ENCODE data around the gene TRAF3IP1. TPM values are rescaled to one million over a fixed set of nuclear protein-coding genes. Genes with fewer than 3 reads are reported as not detected.
"Not testable (repeated sequence)": the region's sequence is repeated elsewhere in the genome, so short reads cannot be mapped to it uniquely, and the experiment has no call there.

The TRAF3IP1 gene
- total RNA-seq, 2 experiments from 2014 or later = 5.1 to 6.9 TPM

DNA sequence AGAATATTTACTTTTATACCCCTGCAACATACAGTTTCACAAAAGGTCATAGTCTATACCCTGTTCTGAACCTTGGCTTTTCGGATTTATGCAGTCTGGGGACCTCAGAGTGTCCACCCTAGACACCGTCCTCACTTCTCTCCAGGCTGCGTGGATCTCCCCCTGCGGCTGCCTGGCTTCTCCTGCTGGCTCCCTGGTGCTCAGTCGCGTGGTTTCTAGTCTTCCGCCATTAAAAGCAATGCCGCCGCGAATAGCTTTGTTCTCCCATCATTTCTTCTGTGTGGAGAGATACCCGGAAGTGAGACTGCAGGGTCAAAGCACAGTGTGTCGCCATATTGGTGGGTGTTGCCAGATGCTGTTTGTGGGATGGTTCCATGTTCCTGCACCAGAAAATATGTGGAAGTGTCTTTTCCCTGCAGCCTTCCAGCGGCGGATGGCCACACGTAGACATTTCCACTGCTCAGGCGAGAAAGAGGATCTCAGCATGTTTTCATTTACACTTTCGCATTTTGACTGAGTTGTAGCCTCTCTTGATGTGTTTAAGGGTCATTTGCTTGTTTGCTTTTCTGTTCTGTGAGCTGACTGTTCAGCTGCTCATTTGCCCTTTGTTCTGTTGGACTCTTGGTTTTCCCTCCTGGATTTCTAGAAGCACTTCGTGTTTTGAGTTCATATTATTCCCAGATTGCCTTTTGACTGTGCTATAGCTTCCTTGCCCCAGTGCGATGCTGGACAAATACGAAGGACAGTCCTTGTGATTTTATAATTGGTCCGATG is 83.5 kb downstream of the TRAF3IP1 start:
- Histone ChIP-seq H3K4me1 (ENCODE audit: insufficient read depth, low read length) (peaks cover 7% of the 10 kb centered on the region), H3K9me3 (ENCODE audit: control insufficient read depth in 1 of 2, insufficient read depth in 1 of 2, low read length in 2 of 2) (no peaks in the 10 kb centered on the region), H3K4me3 (ENCODE audit: low read length) (no peak overlapping the region), H3K36me3 (ENCODE audit: insufficient read depth, low read length) (no peaks in the 10 kb centered on the region), H3K27ac (ENCODE audit: low read depth in 1 of 2, low read length in 2 of 2) (no peak overlapping the region), H3K27me3 (ENCODE audit: control insufficient read depth in 1 of 2, insufficient read depth in 2 of 2, low read length in 2 of 2) (no peaks in the 10 kb centered on the region)
- Mint-ChIP-seq H3K4me3 (no peak overlapping the region), H3K4me1 (ENCODE audit: low read depth) (no peaks in the 10 kb centered on the region), H3K27me3 (no peaks in the 10 kb centered on the region), H3K9me3 (no peaks in the 10 kb centered on the region), H3K36me3 (ENCODE audit: low read depth) (peaks cover 12% of the 10 kb centered on the region), H3K27ac (no peak overlapping the region)
- TF ChIP-seq, protein P1, sequence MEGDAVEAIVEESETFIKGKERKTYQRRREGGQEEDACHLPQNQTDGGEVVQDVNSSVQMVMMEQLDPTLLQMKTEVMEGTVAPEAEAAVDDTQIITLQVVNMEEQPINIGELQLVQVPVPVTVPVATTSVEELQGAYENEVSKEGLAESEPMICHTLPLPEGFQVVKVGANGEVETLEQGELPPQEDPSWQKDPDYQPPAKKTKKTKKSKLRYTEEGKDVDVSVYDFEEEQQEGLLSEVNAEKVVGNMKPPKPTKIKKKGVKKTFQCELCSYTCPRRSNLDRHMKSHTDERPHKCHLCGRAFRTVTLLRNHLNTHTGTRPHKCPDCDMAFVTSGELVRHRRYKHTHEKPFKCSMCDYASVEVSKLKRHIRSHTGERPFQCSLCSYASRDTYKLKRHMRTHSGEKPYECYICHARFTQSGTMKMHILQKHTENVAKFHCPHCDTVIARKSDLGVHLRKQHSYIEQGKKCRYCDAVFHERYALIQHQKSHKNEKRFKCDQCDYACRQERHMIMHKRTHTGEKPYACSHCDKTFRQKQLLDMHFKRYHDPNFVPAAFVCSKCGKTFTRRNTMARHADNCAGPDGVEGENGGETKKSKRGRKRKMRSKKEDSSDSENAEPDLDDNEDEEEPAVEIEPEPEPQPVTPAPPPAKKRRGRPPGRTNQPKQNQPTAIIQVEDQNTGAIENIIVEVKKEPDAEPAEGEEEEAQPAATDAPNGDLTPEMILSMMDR (IDR thresholded peaks at IDR 0.05) = no peak
- ChIA-PET POLR2A (no interaction called here), CTCF (no interaction called here)
- intact Hi-C loops (cut with DNase I, micrococcal nuclease) = no loop called here
- DNase-seq (no peak), ATAC-seq (ENCODE audit: poor library complexity) (no peak)

- no peaks in the 10 kb centered on the region for H3K36me3 ChIP-seq (ENCODE audit: insufficient read depth, low read length)
- ChIA-PET POLR2A (no interaction called here), CTCF (no interaction called here)
- H3K4me1 Mint-ChIP-seq (ENCODE audit: low read depth) = no peaks in the 10 kb centered on the region
- no peaks in the 10 kb centered on the region for H3K27me3 Mint-ChIP-seq
- no peak overlapping the region for H3K27ac Mint-ChIP-seq
- H3K27ac ChIP-seq (ENCODE audit: low read depth in 1 of 2, low read length in 2 of 2) = no peak overlapping the region
- DNase-seq (no peak), ATAC-seq (ENCODE audit: poor library complexity) (no peak)
- no peaks in the 10 kb centered on the region for H3K27me3 ChIP-seq (ENCODE audit: control insufficient read depth in 1 of 2, insufficient read depth in 2 of 2, low read length in 2 of 2)
- no peaks in the 10 kb centered on the region for H3K9me3 Mint-ChIP-seq
- H3K9me3 ChIP-seq (ENCODE audit: control insufficient read depth in 1 of 2, insufficient read depth in 1 of 2, low read length in 2 of 2) = no peaks in the 10 kb centered on the region
- TF ChIP-seq, protein P1 (IDR thresholded peaks at IDR 0.05) = no peak
- intact Hi-C loops (cut with DNase I, micrococcal nuclease) = no loop called here
- no peak overlapping the region for H3K4me3 ChIP-seq (ENCODE audit: low read length)
- no peak overlapping the region for H3K4me3 Mint-ChIP-seq
- peaks cover 7% of the 10 kb centered on the region for H3K4me1 ChIP-seq (ENCODE audit: insufficient read depth, low read length)
- H3K36me3 Mint-ChIP-seq (ENCODE audit: low read depth) = peaks cover 8% of the 10 kb centered on the region
Observed at GRCh38 chr2:238404406-238405216, 84.3 kb downstream of the TRAF3IP1 start.

GRCh38 chr2:238405217-238405555 is 84.9 kb downstream of the TRAF3IP1 start:
- H3K36me3 ChIP-seq (ENCODE audit: insufficient read depth, low read length); H3K9me3 ChIP-seq (ENCODE audit: control insufficient read depth in 1 of 2, insufficient read depth in 1 of 2, low read length in 2 of 2); H3K27ac ChIP-seq (ENCODE audit: low read depth in 1 of 2, low read length in 2 of 2); intact Hi-C loops (cut with DNase I, micrococcal nuclease); POLR2A ChIA-PET; DNase-seq; H3K27me3 ChIP-seq (ENCODE audit: control insufficient read depth in 1 of 2, insufficient read depth in 2 of 2, low read length in 2 of 2); H3K36me3 Mint-ChIP-seq (ENCODE audit: low read depth); H3K4me1 ChIP-seq (ENCODE audit: insufficient read depth, low read length); H3K4me3 ChIP-seq (ENCODE audit: low read length); H3K9me3 Mint-ChIP-seq; H3K4me1 Mint-ChIP-seq (ENCODE audit: low read depth); ATAC-seq (ENCODE audit: poor library complexity); H3K27ac Mint-ChIP-seq; H3K27me3 Mint-ChIP-seq; H3K4me3 Mint-ChIP-seq; CTCF ChIA-PET: not testable (repeated sequence)

All from CD4-positive, alpha-beta T cell (primary cell).